ENCODE results near the gene FKBP6.
A peak's percentile ranks its signal among the peaks of the same experiment; 100 is the strongest.
"Not testable (repeated sequence)": the region's sequence is repeated elsewhere in the genome, so short reads cannot be mapped to it uniquely, and the experiment has no call there.

FKBP6 gene, protein sequence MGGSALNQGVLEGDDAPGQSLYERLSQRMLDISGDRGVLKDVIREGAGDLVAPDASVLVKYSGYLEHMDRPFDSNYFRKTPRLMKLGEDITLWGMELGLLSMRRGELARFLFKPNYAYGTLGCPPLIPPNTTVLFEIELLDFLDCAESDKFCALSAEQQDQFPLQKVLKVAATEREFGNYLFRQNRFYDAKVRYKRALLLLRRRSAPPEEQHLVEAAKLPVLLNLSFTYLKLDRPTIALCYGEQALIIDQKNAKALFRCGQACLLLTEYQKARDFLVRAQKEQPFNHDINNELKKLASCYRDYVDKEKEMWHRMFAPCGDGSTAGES

DNA sequence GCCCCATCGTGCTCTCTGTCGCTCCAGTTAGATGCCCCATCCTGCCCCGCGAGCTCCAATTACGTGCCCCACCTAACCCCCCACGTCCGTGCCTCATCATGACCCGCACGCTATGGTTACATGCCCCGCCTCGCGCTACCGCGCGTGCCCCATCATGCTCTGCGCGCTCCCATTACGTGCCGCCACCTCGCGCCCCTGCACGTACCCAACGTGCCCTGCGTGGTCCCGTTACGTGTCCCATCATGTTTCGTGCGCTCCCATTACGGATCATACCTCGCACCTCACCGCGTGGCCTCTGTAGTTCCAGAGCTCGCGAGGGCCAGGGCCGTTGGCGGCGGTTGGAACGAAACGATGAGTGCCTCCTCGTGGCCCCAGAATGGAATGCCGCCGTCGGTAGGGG is at the start of gene FKBP6, which contains the start of gene TRIM50:
Gene FKBP6 (plus strand): TSS at position 240 of the 400 bp plus-strand sequence. CDS start 268 bp downstream, outside the sequence.
Gene TRIM50 (minus strand): TSS at position 161 of the 400 bp plus-strand sequence. CDS start 3,295 bp downstream, outside the sequence.
- not testable (repeated sequence) for DNase-seq

DNA sequence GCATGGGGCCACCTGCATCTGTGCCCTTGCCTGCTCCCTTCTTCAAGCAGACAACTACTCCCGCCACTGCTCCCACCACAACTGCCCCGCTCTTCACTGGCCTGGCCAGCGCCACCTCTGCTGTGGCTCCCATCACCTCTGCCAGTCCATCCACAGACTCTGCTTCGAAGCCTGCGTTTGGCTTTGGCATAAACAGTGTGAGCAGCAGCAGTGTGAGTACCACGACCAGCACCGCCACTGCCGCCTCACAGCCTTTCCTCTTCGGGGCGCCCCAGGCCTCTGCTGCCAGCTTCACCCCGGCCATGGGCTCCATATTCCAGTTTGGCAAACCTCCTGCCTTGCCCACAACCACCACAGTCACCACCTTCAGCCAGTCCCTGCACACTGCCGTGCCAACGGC is 30.7 kb upstream of the FKBP6 start:
- DNase-seq, result not testable (repeated sequence)

DNA sequence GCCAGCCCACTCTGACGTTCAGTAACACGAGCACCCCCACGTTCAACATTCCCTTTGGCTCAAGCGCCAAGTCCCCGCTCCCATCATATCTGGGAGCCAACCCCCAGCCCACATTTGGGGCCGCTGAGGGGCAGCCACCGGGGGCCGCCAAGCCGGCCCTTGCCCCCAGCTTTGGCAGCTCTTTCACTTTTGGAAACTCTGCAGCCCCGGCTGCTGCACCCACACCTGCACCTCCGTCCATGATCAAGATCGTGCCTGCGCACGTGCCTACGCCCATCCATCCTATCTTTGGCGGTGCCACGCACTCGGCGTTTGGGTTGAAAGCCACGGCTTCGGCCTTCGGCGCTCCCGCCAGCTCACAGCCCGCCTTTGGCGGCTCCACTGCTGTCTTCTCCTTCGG is 30.3 kb upstream of the FKBP6 start:
- DNase-seq, result not testable (repeated sequence)

DNA sequence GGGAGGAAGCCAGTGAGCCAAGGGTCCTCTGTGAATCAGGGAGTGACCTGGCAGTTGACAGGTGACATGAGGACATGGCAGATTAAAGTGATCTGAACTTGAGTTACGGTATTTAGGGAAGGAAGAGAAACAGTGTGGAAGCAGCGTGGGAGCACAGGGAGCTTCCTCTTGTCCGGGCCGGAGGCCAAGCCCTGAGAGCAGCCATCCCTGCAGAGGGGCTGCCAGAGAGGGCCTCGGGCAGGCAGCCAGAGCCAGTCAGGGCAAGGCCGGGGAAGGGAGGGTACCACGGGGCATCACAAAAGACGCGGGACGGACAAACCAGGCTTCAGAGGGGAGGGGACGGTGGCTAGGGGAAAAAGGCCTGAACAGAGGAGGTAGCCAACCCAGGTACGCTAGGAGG is 28.1 kb upstream of the FKBP6 start:
- DNase-seq, result not testable (repeated sequence)

DNA sequence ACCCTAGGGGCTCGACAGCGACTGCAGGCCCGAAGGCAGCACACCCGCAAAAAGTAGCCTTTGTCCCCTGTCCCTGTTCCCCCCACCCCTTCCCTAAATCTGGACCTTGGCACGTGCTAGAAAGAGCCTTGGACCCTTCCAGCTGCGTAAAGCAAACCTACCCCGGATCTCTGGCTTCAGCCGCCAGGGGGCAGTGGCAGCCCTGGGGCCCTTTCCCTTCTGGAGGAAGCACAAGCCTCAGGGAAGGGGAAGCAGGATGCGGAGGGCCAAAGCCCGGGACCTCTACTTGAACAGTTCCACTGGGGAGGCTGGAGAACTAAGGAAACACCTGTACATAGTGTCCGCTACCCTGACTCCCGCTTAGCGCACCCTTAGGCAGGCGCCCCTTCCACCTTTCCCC is 26.9 kb upstream of the FKBP6 start:
- not testable (repeated sequence) for DNase-seq

DNA sequence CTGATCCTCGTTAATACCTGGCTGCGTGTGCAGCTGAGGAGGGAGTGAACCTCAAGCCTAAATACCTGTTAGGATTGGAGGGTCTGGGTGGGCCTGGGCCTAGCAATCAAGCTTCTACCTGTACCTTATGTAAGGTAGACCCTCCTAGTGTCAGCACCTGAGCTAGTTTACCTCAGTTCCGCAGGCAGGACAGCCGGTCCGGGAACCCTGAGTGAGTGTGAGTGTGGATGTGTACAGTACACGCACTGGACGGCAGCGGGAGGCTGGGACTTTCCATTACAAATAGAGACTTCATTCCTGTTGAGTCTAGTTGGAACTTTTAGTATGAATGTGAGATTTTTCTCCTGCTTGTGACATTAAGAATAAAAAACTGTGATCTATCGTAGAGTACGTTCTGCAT is 25.1 kb upstream of the FKBP6 start:
- DNase-seq, result not testable (repeated sequence)

DNA sequence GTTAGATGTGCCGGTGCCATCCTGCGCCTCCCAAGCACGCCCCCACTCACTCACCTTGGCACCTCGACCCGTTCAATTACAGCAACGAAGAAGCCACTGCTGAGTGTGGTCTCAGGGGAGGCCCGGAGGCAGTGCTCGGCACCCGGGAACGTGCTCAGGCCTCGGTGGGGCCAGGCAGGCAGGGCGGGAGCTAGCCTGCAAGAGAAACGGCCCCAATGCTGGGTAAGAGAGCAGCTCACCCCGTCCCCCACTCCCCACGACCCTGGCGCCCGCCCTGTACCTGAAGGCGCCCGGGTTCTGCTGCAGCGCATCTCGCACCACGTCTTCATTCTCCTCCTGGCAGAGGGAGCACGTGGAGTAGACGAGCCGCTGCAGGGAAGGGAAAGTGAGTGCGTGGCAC is 24.4 kb upstream of the FKBP6 start:
- DNase-seq, result no peak

DNA sequence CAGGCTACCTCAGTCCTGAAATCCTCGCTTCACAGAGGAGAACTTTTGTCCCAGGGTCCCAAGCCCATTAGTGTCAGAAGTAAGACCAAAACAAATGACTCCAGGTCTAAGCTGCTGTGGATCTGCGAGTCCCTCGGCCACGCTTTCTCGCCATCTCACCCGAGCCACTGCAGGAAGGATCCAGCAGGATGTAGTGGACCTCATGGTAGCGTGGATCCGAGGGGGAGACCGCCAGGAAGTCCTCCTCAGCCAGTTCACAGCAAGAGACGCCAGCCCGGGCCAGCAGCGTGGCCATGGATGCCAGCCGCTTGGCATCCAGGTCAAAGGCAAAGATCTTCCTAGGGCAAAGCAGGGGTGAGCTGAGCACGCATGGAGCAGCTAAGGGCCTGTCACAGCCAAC is 23.9 kb upstream of the FKBP6 start:
- no peak for DNase-seq

DNA sequence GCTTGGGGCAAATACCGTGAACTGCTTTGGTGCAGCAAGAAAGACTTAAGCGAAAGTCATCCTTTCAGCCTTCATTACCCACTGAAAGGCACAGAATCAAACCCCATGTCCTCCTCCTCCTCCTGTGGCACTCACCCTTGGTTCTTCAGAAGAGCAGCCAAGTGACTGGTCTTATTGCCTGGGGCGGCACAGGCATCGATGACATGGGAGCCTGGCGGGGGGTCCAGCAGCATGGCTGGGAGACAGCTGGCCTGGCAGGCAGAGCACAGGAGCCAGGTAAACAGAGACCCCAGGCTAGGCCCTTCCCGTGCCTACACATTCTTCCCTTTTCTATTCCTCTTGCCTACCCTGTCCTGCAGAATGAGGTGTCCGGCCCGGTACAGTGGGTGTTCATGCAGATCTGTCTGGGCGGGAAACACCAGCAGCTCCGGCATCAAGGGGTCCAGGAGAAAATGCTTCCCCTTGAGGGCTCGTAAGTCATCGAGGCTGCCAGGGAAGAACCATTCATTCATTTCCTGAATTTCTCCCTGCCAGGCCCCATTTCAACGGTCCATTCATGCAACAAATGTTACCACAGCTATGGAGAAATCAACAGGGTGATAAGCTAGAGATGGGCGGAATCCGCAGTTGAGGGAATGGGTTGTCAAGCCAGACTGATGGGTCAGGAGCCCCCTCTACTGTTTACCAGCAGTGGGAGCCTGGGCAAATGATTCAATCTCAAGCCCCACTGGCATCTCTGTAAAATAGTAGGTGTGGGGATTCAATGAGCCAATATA is 23.2 kb upstream of the FKBP6 start:
- not testable (repeated sequence) for DNase-seq

DNA sequence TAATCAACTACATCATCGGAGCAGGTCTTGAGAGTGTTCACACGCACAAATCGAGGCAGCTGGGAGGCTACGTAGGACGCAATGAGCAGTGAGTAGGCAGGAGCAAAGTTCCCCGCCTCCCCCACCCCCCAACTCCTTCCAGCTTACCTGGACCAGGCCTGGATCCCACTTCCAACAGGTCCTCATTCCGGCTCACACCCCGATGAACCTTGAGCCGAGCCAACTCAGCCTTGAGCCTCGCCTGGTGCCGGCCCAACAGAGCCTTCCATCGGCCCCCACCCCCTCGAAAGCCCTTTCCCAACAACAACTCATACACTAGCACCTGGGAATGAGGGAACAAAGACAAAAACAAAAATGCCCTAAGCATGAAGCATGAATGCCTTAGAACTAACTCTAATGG is 20.5 kb upstream of the FKBP6 start:
- no peak for DNase-seq

DNA sequence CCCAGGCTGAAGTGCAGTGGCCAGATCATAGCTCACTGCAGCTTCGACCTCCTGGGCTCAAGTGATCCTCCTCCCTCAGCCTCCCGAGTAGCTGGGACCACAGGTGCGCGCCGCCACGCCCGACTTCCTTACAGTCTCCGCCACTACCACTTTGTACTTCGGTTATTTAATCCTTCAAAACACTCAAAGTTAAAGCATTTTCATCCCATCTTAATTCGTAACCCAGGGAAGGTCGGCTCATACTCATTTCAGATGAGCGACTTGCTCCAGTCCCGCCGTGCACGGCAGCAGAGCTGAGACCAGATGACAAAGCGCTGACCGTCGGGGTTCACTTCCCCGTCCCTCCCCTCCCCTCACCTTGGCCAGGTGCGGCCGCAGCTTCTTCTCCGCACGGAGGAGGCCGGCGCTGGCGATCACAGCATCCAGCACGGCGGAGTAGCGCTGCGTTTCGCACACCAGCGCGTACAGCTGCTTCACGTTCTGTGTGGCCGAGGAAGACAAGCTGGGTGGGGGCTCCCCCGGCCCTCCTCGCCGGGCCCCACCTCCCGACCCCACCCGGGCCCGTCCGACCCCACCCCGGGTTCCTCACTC is 19.8 kb upstream of the FKBP6 start:
- no peak for DNase-seq

DNA sequence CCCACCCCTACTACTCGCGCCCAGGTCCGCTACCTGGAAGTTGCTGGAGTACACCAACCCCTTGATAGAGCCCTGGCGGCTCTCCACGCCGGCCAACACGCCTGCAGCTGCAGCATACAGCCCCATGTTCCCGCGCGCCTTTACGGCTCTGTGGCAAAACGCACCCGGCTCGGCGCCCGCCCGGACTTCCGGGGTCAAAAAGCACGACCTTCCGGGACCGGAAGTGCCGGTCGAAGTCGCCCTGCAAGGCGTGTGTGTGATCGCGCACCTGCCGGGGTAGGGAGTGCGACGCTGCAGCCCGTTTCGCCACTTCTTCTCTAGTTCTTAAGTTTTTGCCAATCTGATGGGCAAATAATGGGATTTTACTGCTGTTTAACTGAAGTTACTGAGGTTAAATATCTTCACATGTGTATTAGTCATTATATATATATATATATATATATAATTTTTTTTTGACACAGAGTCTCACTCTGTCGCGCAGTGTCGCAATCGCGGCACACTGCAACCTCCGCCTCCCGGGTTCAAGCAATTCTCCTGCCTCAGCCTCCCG is 19.2 kb upstream of the FKBP6 start, which contains the start of gene NSUN5:
Gene NSUN5 (minus strand): TSS at position 162 of the 550 bp plus-strand sequence. CDS start 36 bp downstream, at position 126.
- peak; percentile 89 for DNase-seq

DNA sequence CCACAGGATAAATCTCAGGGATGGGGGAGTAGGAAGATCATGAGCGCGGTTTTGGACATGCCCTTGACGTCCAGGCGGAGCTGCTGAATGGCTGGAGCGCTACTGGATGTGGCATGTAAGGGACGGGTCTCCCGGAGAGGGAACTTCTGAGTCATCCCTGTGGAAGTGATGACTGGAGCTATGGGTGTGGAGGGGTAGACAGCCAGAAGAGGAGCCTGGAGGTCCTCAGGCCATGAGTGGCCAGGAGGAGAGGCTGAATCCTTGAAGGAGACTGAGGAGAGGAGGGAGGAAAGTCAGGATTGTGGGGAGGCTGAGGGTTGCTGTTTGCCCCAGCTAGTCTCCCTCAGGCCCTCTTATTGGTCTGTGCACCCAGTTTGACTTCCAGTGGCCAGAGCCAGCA is 16.5 kb upstream of the FKBP6 start:
- not testable (repeated sequence) for DNase-seq

DNA sequence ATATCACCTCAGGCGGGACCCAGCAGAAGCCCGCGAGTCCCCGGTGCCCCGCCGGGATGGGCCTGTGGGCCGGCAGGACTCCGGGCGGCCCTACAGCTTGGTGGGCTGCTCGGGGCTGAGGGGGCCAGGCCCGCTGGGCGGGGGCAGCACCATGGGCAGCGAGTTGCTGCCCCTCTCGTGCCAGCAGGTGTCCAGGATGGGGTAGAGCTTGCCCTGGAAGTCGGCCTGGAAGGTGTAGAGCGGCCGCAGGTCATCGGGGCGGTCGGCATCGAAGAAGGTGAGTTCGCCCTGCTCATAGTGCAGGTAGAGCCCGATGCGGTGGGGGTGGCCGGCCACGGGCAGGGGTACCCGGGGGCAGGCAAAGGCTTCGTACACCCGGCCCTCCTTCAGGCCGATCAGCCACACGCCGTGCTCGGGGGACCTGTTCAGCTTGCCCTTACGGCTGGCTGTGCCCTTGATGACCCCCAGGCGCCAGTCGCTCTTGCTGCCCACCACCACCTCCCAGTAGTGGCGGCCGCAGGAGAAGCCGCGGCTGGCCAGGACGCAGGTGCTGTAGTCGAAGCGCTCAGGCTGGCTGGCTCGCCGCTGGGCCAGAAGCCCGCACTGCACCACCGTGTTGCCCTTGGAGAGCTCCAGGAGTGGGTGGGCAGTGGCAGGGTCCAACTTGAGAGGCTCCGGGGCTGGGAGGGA is 15.0 kb upstream of the FKBP6 start:
- DNase-seq, result no peak

DNA sequence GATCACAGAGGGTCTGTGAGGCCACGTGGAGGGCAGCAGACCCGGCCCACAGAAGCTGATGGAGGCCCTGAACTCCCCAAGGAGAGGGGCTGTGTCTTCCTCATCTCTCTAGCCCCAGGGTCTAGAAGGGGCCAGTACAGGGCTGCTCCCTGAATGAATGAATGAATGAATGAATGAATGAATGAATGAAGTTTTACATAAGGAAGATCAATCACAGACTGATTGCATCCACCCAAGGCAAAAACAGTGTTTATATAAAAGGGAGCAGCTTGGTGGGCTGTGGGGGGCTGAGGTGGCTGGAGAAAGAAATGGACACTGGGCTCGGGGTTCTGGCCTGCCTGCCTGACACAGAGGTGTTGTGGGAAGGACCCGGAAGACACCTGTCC is 14.4 kb upstream of the FKBP6 start:
- no peak for DNase-seq

DNA sequence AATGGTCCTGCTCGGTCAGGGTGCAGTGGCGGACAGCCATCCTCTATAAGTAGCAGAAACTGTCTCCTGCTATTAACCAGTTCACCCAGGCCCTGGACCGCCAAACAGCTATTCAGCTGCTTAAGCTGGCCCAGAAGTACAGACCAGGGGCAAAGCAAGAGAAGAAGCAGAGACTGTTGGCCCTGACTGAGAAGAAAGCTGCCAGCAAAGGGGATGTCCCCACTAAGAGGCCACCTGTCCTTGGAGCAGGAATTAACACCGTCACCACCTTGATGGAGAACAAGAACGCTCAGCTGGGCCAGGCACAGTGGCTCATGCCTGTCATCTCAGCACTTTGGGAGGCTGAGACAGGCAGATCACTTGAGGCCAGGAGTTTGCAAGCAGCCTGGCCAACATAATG is 13.7 kb upstream of the FKBP6 start:
- DNase-seq, result no peak

DNA sequence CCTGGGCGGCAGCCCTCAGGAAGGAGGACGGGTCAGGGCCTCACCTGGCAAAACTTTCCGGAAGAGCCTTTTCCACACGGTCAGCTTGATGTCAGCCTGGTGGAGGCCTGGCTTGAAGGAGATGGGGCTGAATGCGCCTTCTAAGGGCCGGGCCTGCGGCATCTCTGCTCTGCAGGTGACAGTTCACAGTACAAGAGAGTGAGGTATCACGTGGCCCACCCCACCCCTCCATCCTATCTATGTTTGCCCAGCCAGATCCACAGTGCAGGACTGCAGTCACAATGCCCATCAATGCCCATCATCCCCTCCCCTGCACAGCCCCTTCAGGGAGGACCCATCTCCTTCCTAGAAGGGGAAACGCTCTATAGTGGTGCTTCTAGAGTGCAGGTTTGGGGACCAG is 11.4 kb upstream of the FKBP6 start:
- DNase-seq, result no peak

DNA sequence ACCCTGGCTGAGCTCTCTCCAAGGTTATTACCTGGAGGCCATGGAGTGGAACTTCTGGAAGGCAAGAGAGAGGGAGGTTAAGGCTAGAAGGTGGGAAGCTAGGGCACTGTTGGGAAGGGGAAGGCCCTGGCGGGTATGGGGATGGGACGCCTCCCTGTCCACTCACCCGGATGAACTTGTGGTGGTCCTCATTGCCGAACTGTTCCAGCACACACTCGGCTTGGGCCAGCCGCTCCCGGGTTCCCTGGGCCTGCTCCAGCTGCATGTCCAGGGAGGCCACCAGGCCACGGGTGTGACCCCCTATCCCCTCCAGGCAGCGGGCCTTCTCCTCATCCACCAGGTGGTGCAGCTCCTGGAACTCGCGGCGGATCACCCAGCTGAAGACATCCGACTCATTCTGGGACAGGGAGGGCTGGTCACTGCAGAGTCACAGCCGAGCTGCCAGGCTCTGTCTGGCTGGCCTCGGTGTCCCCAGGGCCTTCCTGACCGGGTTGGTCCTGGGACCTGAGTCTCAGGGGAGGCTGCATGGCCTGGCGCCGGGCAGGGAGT is 9.2 kb upstream of the FKBP6 start:
- not testable (repeated sequence) for DNase-seq

DNA sequence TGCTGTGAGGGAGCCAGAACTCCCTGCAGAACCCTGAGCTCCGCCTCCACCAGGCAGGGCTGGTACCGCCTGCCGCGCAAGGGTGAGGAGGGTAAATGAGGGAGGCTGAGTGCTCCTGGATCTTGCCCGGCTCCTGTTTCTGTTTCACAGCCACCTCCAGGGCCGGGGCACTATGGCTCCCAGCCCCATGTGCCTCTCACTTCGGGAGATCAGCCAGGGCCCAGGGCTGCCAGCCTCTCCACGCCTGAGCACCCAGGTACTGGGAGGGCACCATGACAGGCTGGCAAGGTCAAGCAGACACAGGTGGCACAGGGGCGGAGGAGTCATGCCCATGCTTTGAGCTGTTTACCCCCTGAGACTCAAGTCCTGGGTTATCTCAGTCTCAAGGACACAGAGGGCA is 8.4 kb upstream of the FKBP6 start:
- not testable (repeated sequence) for DNase-seq

DNA sequence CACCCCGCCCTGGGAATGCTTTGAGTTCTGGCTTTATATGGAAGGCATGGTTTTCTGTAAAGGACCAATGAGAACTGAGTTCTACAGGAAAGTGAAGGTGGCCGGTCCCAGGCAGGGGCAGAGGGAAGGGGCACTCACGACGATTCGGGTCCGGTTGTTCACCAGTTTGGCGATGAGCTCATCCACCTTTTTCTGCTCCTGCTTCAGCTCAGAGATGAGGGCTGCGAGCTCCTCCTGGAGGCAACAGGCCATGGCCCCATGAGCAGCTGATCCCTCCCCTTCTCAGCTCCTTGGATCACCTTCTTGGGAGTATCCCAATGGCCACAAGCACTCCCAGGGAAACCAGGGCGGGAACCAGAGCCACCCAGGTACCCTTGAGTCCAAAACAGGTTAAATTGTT is 8.0 kb upstream of the FKBP6 start:
- not testable (repeated sequence) for DNase-seq

DNA sequence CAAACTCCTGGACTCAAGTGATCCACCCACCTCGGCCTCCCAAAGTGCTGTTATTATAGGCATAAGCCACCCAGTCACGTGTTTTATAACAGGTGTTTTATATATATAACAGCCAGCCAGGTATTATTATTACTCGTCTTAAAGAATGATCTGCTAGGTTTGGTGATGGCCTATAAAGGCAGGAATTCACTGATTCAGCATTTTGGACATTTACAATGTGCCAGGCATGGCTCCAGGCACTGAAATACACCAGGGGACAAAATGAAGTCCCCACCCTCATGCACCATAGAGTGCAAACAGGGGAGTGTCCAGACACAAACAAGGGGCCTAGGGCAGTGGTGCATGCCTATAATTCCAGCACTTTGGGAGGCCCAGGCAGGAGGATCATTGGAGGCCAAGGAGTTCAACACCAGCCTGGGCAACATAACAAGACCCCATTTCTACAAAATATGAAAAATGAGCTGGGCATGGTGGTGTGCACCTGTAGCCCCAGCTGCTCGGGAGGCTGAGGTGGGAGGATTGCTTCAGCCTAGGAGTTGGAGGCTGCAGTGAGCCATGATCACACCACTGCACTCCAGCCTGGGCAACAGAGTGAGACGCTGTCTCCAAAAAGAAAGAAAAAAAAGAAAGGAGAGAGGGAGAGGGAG is 4.4 kb upstream of the FKBP6 start:
- DNase-seq, result not testable (repeated sequence)
